GM12878 (cell line): ENCODE measurements around the gene ISL1. TPM values are rescaled to one million over a fixed set of nuclear protein-coding genes. Genes with fewer than 3 reads are reported as not detected.

Source experiments
- ATAC-seq: fragments of 200-7000 bp; cut with Tn5 transposase; 3 replicates; pipeline ENCODE4 v1.9.1; 2020; ENCODE audit warnings: mild to moderate bottlenecking, moderate library complexity
- BruUV-seq: library from RNA; stranded (reverse); fragments of 400-500 nt; replicated peaks from 2 replicates; lab custom pipeline; 2021; lab: Mats Ljungman, UMichigan
- CTCF ChIA-PET: fragments of 300-600 bp; sonication (Branson Sonifier 250); formaldehyde crosslinking; extraction: SDS; loops from one replicate; lab custom pipeline; 2021; ENCODE audit warnings: inconsistent platforms; lab: Yijun Ruan, JAX
- POLR2A ChIA-PET: fragments of 350-600 bp; formaldehyde crosslinking; extraction: SDS; loops from one replicate; lab custom pipeline; 2021; ENCODE audit warnings: inconsistent platforms; lab: Charles Lee
- RAD21 ChIA-PET: fragments of 300-600 bp; sonication (Branson Sonifier 250); formaldehyde crosslinking; loops from one replicate; lab custom pipeline; 2023; ENCODE audit warnings: antibody characterized with exemption; ENCODE audit not compliant: unreplicated experiment; lab: Charles Lee
- SMC1A ChIA-PET: fragments of 300-600 bp; sonication (Branson Sonifier 250); formaldehyde crosslinking; loops from one replicate; lab custom pipeline; 2023; ENCODE audit not compliant: unreplicated experiment, uncharacterized antibody; lab: Charles Lee
- DNase-seq: peaks from one replicate; pipeline ENCODE4 v3.0.0-alpha.2; 2011; ENCODE audit warnings: low read depth, low spot score
- FAIRE-seq: peaks from 3 replicates; lab custom pipeline; 2011; peaks lifted over from hg19 to GRCh38; lab: Jason Lieb, UNC
- H2AFZ ChIP-seq: 2 replicates; pipeline ENCODE4 v1.6.0; 2011; ENCODE audit warnings: low read depth, low read length, control low read depth; ENCODE audit not compliant: control insufficient read depth
- H3K27ac ChIP-seq: 2 replicates; pipeline ENCODE4 v1.5.1; 2011; ENCODE audit warnings: control low read depth; ENCODE audit not compliant: control insufficient read depth, insufficient read depth
- H3K27me3 ChIP-seq, 2 experiments: replicated peaks in 1 of 2; 2 replicates each; pipeline versions ENCODE4 v1.6.0 to v1.6.1; 2011; ENCODE audit warnings: low read length in 1 of 2; ENCODE audit not compliant: control insufficient read depth in 2 of 2, insufficient read depth in 2 of 2
- H3K36me3 ChIP-seq, 2 experiments: 2 replicates each; pipeline ENCODE4 v1.5.1; 2011; ENCODE audit warnings: low read length in 1 of 2; ENCODE audit not compliant: control insufficient read depth in 2 of 2, insufficient read depth in 2 of 2
- H3K4me1 ChIP-seq: 2 replicates; pipeline ENCODE4 v1.6.1; 2011; ENCODE audit warnings: mild to moderate bottlenecking, low read length, moderate library complexity, mixed read lengths; ENCODE audit not compliant: control insufficient read depth, insufficient read depth
- H3K4me2 ChIP-seq: 2 replicates; pipeline ENCODE4 v1.6.0; 2011; ENCODE audit warnings: control low read depth; ENCODE audit not compliant: control insufficient read depth, insufficient read depth
- H3K4me3 ChIP-seq: fragments of 200-600 bp; sonication (generic); 2 replicates; pipeline ENCODE4 v1.5.1; 2016
- H3K79me2 ChIP-seq: 2 replicates; pipeline ENCODE4 v1.6.0; 2011; ENCODE audit warnings: low read length; ENCODE audit not compliant: control insufficient read depth, insufficient read depth
- H3K9ac ChIP-seq: 2 replicates; pipeline ENCODE4 v1.8.0; 2011; ENCODE audit warnings: low read length, control low read depth, mixed read lengths; ENCODE audit not compliant: control insufficient read depth, insufficient read depth
- H3K9me3 ChIP-seq: replicated peaks from 3 replicates; pipeline ENCODE4 v1.5.1; 2011; ENCODE audit warnings: mild to moderate bottlenecking, low read length; ENCODE audit not compliant: control insufficient read depth, insufficient read depth
- H4K20me1 ChIP-seq: 2 replicates; pipeline ENCODE4 v1.6.0; 2011; ENCODE audit not compliant: control insufficient read depth, insufficient read depth
- ASH2L ChIP-seq: fragments of 300-600, 200-600 bp; sonication (generic); IDR thresholded peaks from 2 replicates; pipeline ENCODE4 v1.6.1; 2017; ENCODE audit warnings: low read depth, mild to moderate bottlenecking, borderline replicate concordance
- ATF3 ChIP-seq: IDR thresholded peaks from 2 replicates; pipeline ENCODE4 v1.6.1; 2011; ENCODE audit warnings: low read depth, mild to moderate bottlenecking, low read length, moderate library complexity, borderline replicate concordance; ENCODE audit errors: extremely low read depth
- BCL11A ChIP-seq: IDR thresholded peaks from 2 replicates; pipeline ENCODE4 v1.6.1; 2011; ENCODE audit warnings: low read depth, low read length
- CHD4 ChIP-seq: fragments of 200-600 bp; sonication (generic); IDR thresholded peaks from 2 replicates; pipeline ENCODE4 v1.6.1; 2016; ENCODE audit warnings: mild to moderate bottlenecking
- GABPA ChIP-seq: IDR thresholded peaks from 2 replicates; pipeline ENCODE4 v1.6.1; 2014; ENCODE audit warnings: antibody characterized with exemption, low read depth, mild to moderate bottlenecking, inconsistent platforms
- IRF4 ChIP-seq: IDR thresholded peaks from 2 replicates; pipeline ENCODE4 v1.6.1; 2011; ENCODE audit warnings: low read depth, low read length
- NFXL1 ChIP-seq: fragments of 450-650 bp; IDR thresholded peaks from 2 replicates; pipeline ENCODE4 v1.6.1; 2017; ENCODE audit warnings: antibody characterized with exemption, mild to moderate bottlenecking, borderline replicate concordance
- NFYB ChIP-seq: IDR thresholded peaks from 2 replicates; pipeline ENCODE4 v1.6.1; 2011; ENCODE audit warnings: low read depth, mild to moderate bottlenecking, low read length, improper control_type of control experiment, moderate library complexity; ENCODE audit not compliant: insufficient read depth
- PBX3 ChIP-seq: IDR thresholded peaks from 2 replicates; pipeline ENCODE4 v1.6.1; 2011; ENCODE audit warnings: mild to moderate bottlenecking, low read depth, low read length, moderate library complexity; ENCODE audit not compliant: insufficient replicate concordance
- TAF1 ChIP-seq: IDR thresholded peaks from 2 replicates; pipeline ENCODE4 v1.6.1; 2011; ENCODE audit warnings: mild to moderate bottlenecking, low read depth, low read length, borderline replicate concordance
- TARDBP ChIP-seq: IDR thresholded peaks from 2 replicates; pipeline ENCODE4 v1.6.1; 2016; ENCODE audit warnings: borderline replicate concordance
- TBL1XR1 ChIP-seq: IDR thresholded peaks from 2 replicates; pipeline ENCODE4 v1.6.1; 2012; ENCODE audit warnings: low read depth, low read length, improper control_type of control experiment
- ZBTB40 ChIP-seq: fragments of 450-650 bp; IDR thresholded peaks from 2 replicates; pipeline ENCODE4 v1.6.1; 2016; ENCODE audit warnings: mild to moderate bottlenecking, moderate library complexity, borderline replicate concordance
- ZNF592 ChIP-seq: fragments of 450-650 bp; IDR thresholded peaks from 2 replicates; pipeline ENCODE4 v1.6.1; 2017; ENCODE audit warnings: mild to moderate bottlenecking, moderate library complexity
- ZNF622 ChIP-seq: fragments of 450-650 bp; IDR thresholded peaks from 2 replicates; pipeline ENCODE4 v1.6.1; 2017; ENCODE audit warnings: mild to moderate bottlenecking, inconsistent platforms
- WGBS: methylation state at CpG from one replicate; pipeline ENCODE4 v1.1.6; 2016; ENCODE audit warnings: low lambda C conversion rate; ENCODE audit not compliant: insufficient replicate concordance, insufficient coverage; ENCODE audit errors: missing lambda C conversion rate; 5-methylcytosine and 5-hydroxymethylcytosine counted together
- in situ Hi-C: fragments of 300-500 bp; cut with MboI; formaldehyde crosslinking; loops from 9 replicates; pipeline ENCODE4 v1.14.3; 2018; ENCODE audit warnings: mixed read lengths
- intact Hi-C: fragments of 100-400 bp; cut with micrococcal nuclease; formaldehyde crosslinking; loops from one replicate; pipeline ENCODE4 v1.14.2; 2022; ENCODE audit not compliant: unreplicated experiment
- polyA plus RNA-seq, 11 experiments: library from polyadenylated mRNA; depleted of rRNA in 4 of 11; unstranded in 6 of 11; stranded (reverse) in 5 of 11; fragments of >200 nt; fragmentation: Nextera tagmentation in 4 of 11; fragmentation: Illumina TruSeq in 1 of 11; extraction: Ambion mirVana in 4 of 11; extraction: Trizol in 1 of 11; gene quantifications; 1 replicate in 1 of 11; 2 replicates in 10 of 11; pipeline versions ENCODE4 v1.2.1 to v1.2.3, GENCODE V29; 2011 to 2016; ENCODE audit warnings: inconsistent platforms in 2 of 11, missing spikeins in 2 of 11, low read depth in 1 of 11
- total RNA-seq, 4 experiments: library from RNA; depleted of rRNA in 3 of 4; stranded (reverse); fragments of >200 nt in 3 of 4; fragmentation: Illumina TruSeq in 1 of 4; extraction: Trizol in 1 of 4; gene quantifications; 2 replicates each; pipeline versions ENCODE4 v1.2.1 to v1.2.3, GENCODE V29; 2013 to 2021

The ISL1 gene
- total and polyA plus RNA-seq, 10 of the 15 experiments (the other 5 are each of a cell fraction or from before 2014, with no cell fraction given), result 0.08 TPM; not detected in 9

- POLR2A ChIA-PET, result no interaction called here
- DNase-seq (no peak), FAIRE-seq (no peak), ATAC-seq (no peak)
- Histone ChIP-seq H3K27me3 (peaks cover 3 to 6% of the 10 kb centered on the region in 2 experiments; a peak in 3 of 4 replicates), H4K20me1 (no peaks in the 10 kb centered on the region), H3K9ac (no peak overlapping the region), H3K27ac (no peak overlapping the region), H3K4me1 (no peaks in the 10 kb centered on the region), H3K4me3 (no peak overlapping the region), H3K4me2 (no peak overlapping the region), H3K9me3 (no peaks in the 10 kb centered on the region), H3K36me3 (no peaks in the 10 kb centered on the region), H2AFZ (no peak overlapping the region), H3K79me2 (no peaks in the 10 kb centered on the region)
- SMC1A ChIA-PET, result no interaction called here
- RAD21 ChIA-PET, result no interaction called here
- 0% methylated on average over 3 of the region's 3 CpGs for WGBS
- intact Hi-C loops, result no loop called here
- BruUV-seq, result no TSS peak
- CTCF ChIA-PET, result no interaction called here
- in situ Hi-C loops, result no loop called here
- TF ChIP-seq NFYB (no peak), IRF4 (no peak), NFXL1 (no peak), ASH2L (no peak), ZNF622 (no peak), ZBTB40 (no peak), BCL11A (no peak), TBL1XR1 (no peak), TAF1 (no peak), TARDBP (no peak), ZNF592 (no peak), PBX3 (no peak), ATF3 (no peak), CHD4 (no peak), GABPA (no peak)
These were observed 9.2 kb upstream of the ISL1 start for GRCh38 chr5:51373880-51374523.
